ENCODE results near the gene DOCK4.

GRCh38 chr7:112161253-112162141 is 44.7 kb downstream of the DOCK4 start:
- TF ChIP-seq CTCF (IDR thresholded peaks at IDR 0.05) = no peak
- TF ChIP-seq POLR2A (IDR thresholded peaks at IDR 0.05) = no peak
